H1 (cell line): ENCODE data around the gene PAK6. TPM values are rescaled to one million over a fixed set of nuclear protein-coding genes. Genes with fewer than 3 reads are reported as not detected.

ENCODE experiments used
- CEBPB ChIP-seq: IDR thresholded peaks from 2 replicates; pipeline ENCODE4 v1.6.1; 2012; ENCODE audit warnings: low read depth, low read length
- MAFK ChIP-seq: IDR thresholded peaks from 2 replicates; pipeline ENCODE4 v1.6.1; 2012; ENCODE audit warnings: low read depth, mild to moderate bottlenecking, improper control_type of control experiment, low read length
- PHF8 ChIP-seq: fragments of 200-600 bp; sonication (generic); conservative IDR thresholded peaks from 2 replicates; pipeline ENCODE4 v1.7.1; 2012; ENCODE audit warnings: low read depth, mild to moderate bottlenecking, inconsistent platforms, low read length, moderate library complexity
- SAP30 ChIP-seq: fragments of 300-600 bp; sonication (generic); IDR thresholded peaks from 2 replicates; pipeline ENCODE4 v1.7.1; 2012; ENCODE audit warnings: low read length, moderate library complexity, mild to moderate bottlenecking, inconsistent platforms; ENCODE audit not compliant: insufficient read depth, insufficient replicate concordance
- SP2 ChIP-seq: IDR thresholded peaks from 2 replicates; pipeline ENCODE4 v1.6.1; 2012; ENCODE audit warnings: mild to moderate bottlenecking, low read length, inconsistent platforms
- polyA plus RNA-seq, 7 experiments: library from polyadenylated mRNA; depleted of rRNA in 3 of 7; stranded (reverse) in 5 of 7; unstranded in 2 of 7; fragments of >200 nt in 5 of 7; fragments of 200-250 nt in 2 of 7; gene quantifications; 1 replicate in 5 of 7; 2 replicates in 1 of 7; 4 replicates in 1 of 7; pipeline versions ENCODE4 v1.2.1 to v1.2.3, GENCODE V29; 2011 to 2013; ENCODE audit warnings: missing spikeins in 2 of 7, mixed read lengths in 2 of 7
- total RNA-seq: library from RNA; stranded (reverse); fragmentation: NEBNext Ultra II Directional; extraction: Animal tissue kit (Norgen Biotek cat#: 25700); gene quantifications from 2 replicates; pipeline ENCODE4 v1.2.1, GENCODE V29; 2021

PAK6 gene
- total and polyA plus RNA-seq, 2 of the 8 experiments (the other 6 are each of a cell fraction or from before 2014, with no cell fraction given) = 6.9 to 9.4 TPM

GRCh38 chr15:40290545-40290917, 51.7 kb downstream of the PAK6 start (continued):
- TF ChIP-seq MAFK (no peak), SAP30 (no peak), PHF8 (no peak), CEBPB (no peak), SP2 (no peak)
